ENCODE data around the gene PCDHGC4. TPM values are rescaled to one million over a fixed set of nuclear protein-coding genes. Genes with fewer than 3 reads are reported as not detected.

PCDHGC4 gene
- total RNA-seq, 1 donor from 2014 or later: 5.0 TPM

GRCh38 chr5:141494761-141495452 lies 10.1 kb downstream of the PCDHGC4 start:
- peaks cover 5% of the 10 kb centered on the region for H3K27me3 Mint-ChIP-seq (ENCODE audit: insufficient read depth, low read depth)
- DNase-seq (ENCODE audit: low spot score): peak; percentile 64

GRCh38 chr5:141495453-141495811 lies 10.6 kb downstream of the PCDHGC4 start:
- Mint-ChIP-seq H3K27me3 (ENCODE audit: insufficient read depth, low read depth) (peaks cover 5% of the 10 kb centered on the region), H3K4me3 (peak overlapping the region; percentile 37), H3K36me3 (peaks cover 44% of the 10 kb centered on the region), H3K4me1 (peaks cover 42% of the 10 kb centered on the region), H3K27ac (peak overlapping the region; percentile 81), H3K9me3 (peaks cover 14% of the 10 kb centered on the region)
- Histone ChIP-seq H3K9ac (no peak overlapping the region), H3K4me3 (peak overlapping the region; percentile 36), H3K27me3 (peaks cover 37% of the 10 kb centered on the region), H3K36me3 (no peaks in the 10 kb centered on the region), H3K79me2 (ENCODE audit: low read depth) (no peaks in the 10 kb centered on the region), H3K27ac (peak overlapping the region; percentile 31), H3K9me3 (ENCODE audit: low read depth) (no peaks in the 10 kb centered on the region), H2AFZ (replicated peaks) (no peak overlapping the region), H4K20me1 (ENCODE audit: low read depth) (peaks cover 33% of the 10 kb centered on the region), H3K4me1 (peaks cover 34% of the 10 kb centered on the region), H3K4me2 (peak overlapping the region; percentile 74), H3F3A (ENCODE audit: low read depth) (peaks cover 20% of the 10 kb centered on the region)
- no peak for TF ChIP-seq EZH2phosphoT487 (IDR thresholded peaks at IDR 0.05)
- no peak for TF ChIP-seq EZH2 (IDR thresholded peaks at IDR 0.05)
- no peak for TF ChIP-seq CTCF (IDR thresholded peaks at IDR 0.05)
- DNase-seq (ENCODE audit: low spot score): no peak

More at GRCh38 chr5:141494761-141495452, 10.1 kb downstream of the PCDHGC4 start:
- no peak for TF ChIP-seq EZH2 (IDR thresholded peaks at IDR 0.05)
- no peak for TF ChIP-seq CTCF (IDR thresholded peaks at IDR 0.05)
- TF ChIP-seq EZH2phosphoT487 (IDR thresholded peaks at IDR 0.05): no peak
- Mint-ChIP-seq H3K9me3 (peaks cover 19% of the 10 kb centered on the region), H3K27ac (peak overlapping the region; percentile 99), H3K4me1 (peaks cover 42% of the 10 kb centered on the region), H3K36me3 (peaks cover 47% of the 10 kb centered on the region), H3K4me3 (peak overlapping the region; percentile 84)
- peak overlapping the region; percentile 74 for H3K4me2 ChIP-seq
- H3K27ac ChIP-seq: peak overlapping the region; percentile 31
- peaks cover 20% of the 10 kb centered on the region for H3F3A ChIP-seq (ENCODE audit: low read depth)
- H3K9ac ChIP-seq: no peak overlapping the region
- H3K9me3 ChIP-seq (ENCODE audit: low read depth): no peaks in the 10 kb centered on the region
- H4K20me1 ChIP-seq (ENCODE audit: low read depth): peaks cover 35% of the 10 kb centered on the region
- peak overlapping the region; percentile 3 for H2AFZ ChIP-seq (replicated peaks)
- peaks cover 34% of the 10 kb centered on the region for H3K4me1 ChIP-seq
- peak overlapping the region; percentile 36 for H3K4me3 ChIP-seq
- H3K79me2 ChIP-seq (ENCODE audit: low read depth): no peaks in the 10 kb centered on the region
- H3K36me3 ChIP-seq: no peaks in the 10 kb centered on the region
- peaks cover 42% of the 10 kb centered on the region for H3K27me3 ChIP-seq

- TF ChIP-seq EZH2phosphoT487 (IDR thresholded peaks at IDR 0.05) (no peak), CTCF (IDR thresholded peaks at IDR 0.05) (no peak), EZH2 (IDR thresholded peaks at IDR 0.05) (no peak)
- H3K4me3 ChIP-seq: no peak overlapping the region
- Mint-ChIP-seq H3K9me3 (peaks cover 8% of the 10 kb centered on the region), H3K4me1 (peaks cover 42% of the 10 kb centered on the region), H3K27me3 (ENCODE audit: insufficient read depth, low read depth) (peaks cover 5% of the 10 kb centered on the region), H3K36me3 (peaks cover 39% of the 10 kb centered on the region), H3K27ac (peak overlapping the region; percentile 81), H3K4me3 (peak overlapping the region; percentile 74)
- H3K27me3 ChIP-seq: peaks cover 31% of the 10 kb centered on the region
- no peaks in the 10 kb centered on the region for H3K36me3 ChIP-seq
- H3F3A ChIP-seq (ENCODE audit: low read depth): peaks cover 20% of the 10 kb centered on the region
- H3K4me2 ChIP-seq: peak overlapping the region; percentile 74
- H3K27ac ChIP-seq: no peak overlapping the region
- H2AFZ ChIP-seq (replicated peaks): no peak overlapping the region
- H4K20me1 ChIP-seq (ENCODE audit: low read depth): peaks cover 27% of the 10 kb centered on the region
- H3K79me2 ChIP-seq (ENCODE audit: low read depth): no peaks in the 10 kb centered on the region
- H3K9ac ChIP-seq: no peak overlapping the region
- H3K4me1 ChIP-seq: peaks cover 34% of the 10 kb centered on the region
- DNase-seq (ENCODE audit: low spot score): no peak
- H3K9me3 ChIP-seq (ENCODE audit: low read depth): no peaks in the 10 kb centered on the region
Measured at GRCh38 chr5:141496038-141496437, 11.2 kb downstream of the PCDHGC4 start.
